Gastrocnemius medialis (tissue), 4 donors: ENCODE data around the gene P2RX5.

Source experiments
- CTCF ChIP-seq, 5 experiments: fragments of 450-650 bp in 3 of 5; fragments of 200-600 bp in 2 of 5; sonication (generic) in 2 of 5; IDR thresholded peaks in 4 of 5; conservative IDR thresholded peaks in 1 of 5; 1 replicate in 4 of 5; 2 replicates in 1 of 5; pipeline ENCODE4 v1.5.1; 2016 to 2019; ENCODE audit warnings: antibody characterized with exemption in 5 of 5, mild to moderate bottlenecking in 3 of 5, moderate library complexity in 3 of 5
- POLR2A ChIP-seq, 2 donors: fragments of 450-650 bp; IDR thresholded peaks; one replicate each; pipeline ENCODE4 v1.6.1; 2017; ENCODE audit warnings: antibody characterized with exemption in 2 of 2, mild to moderate bottlenecking in 2 of 2, moderate library complexity in 2 of 2

- TF ChIP-seq POLR2A (IDR thresholded peaks at IDR 0.05) (no peak), CTCF (IDR thresholded peaks at IDR 0.05 in 4 of 5, conservative IDR thresholded peaks at IDR 0.05 in 1 of 5) (peak in 2 of 5 experiments; percentile 15 to 29)
These were observed 36.3 kb upstream of the P2RX5 start for GRCh38 chr17:3732210-3732621.
